Liver (tissue), 9 donors: Measurements from ENCODE around the gene PDZRN4. TPM values are rescaled to one million over a fixed set of nuclear protein-coding genes. Genes with fewer than 3 reads are reported as not detected.

Experiments used
- DNase-seq: peaks from one replicate; pipeline ENCODE4 v3.0.0-alpha.2; 2017; ENCODE audit warnings: low spot score
- H3K27ac ChIP-seq, 2 donors: one replicate each; pipeline ENCODE4 v1.7.0; 2013; ENCODE audit warnings: inconsistent platforms in 2 of 2, low read length in 2 of 2, control low read depth in 1 of 2, low read depth in 1 of 2, mild to moderate bottlenecking in 1 of 2
- H3K27me3 ChIP-seq, 4 donors: one replicate each; pipeline versions ENCODE4 v1.6.1 to v1.7.0; 2013; ENCODE audit warnings: low read length in 3 of 4, inconsistent platforms in 1 of 4, mild to moderate bottlenecking in 1 of 4, moderate library complexity in 1 of 4; ENCODE audit not compliant: control insufficient read depth in 4 of 4, insufficient read depth in 4 of 4
- H3K36me3 ChIP-seq, 4 donors: one replicate each; pipeline versions ENCODE4 v1.6.1 to v1.7.0; 2013; ENCODE audit warnings: low read length in 3 of 4, mild to moderate bottlenecking in 3 of 4, low read depth in 1 of 4, moderate library complexity in 1 of 4; ENCODE audit not compliant: control insufficient read depth in 4 of 4, insufficient read depth in 3 of 4
- H3K4me1 ChIP-seq, 4 donors: one replicate each; pipeline versions ENCODE4 v1.6.1 to v1.7.0; 2013; ENCODE audit warnings: low read length in 3 of 4, mild to moderate bottlenecking in 3 of 4, moderate library complexity in 1 of 4; ENCODE audit not compliant: control insufficient read depth in 4 of 4, insufficient read depth in 4 of 4
- H3K4me3 ChIP-seq, 3 donors: one replicate each; pipeline versions ENCODE4 v1.6.1 to v1.7.0; 2013; ENCODE audit warnings: low read length in 3 of 3, control low read depth in 1 of 3, low read depth in 1 of 3, mild to moderate bottlenecking in 1 of 3
- H3K9ac ChIP-seq, 2 donors: one replicate each; pipeline ENCODE4 v1.7.0; 2013; ENCODE audit warnings: low read length in 2 of 2, mild to moderate bottlenecking in 2 of 2, moderate library complexity in 2 of 2, control low read depth in 1 of 2, low read depth in 1 of 2
- H3K9me3 ChIP-seq, 4 donors: one replicate each; pipeline versions ENCODE4 v1.6.1 to v1.7.0; 2013; ENCODE audit warnings: low read length in 3 of 4; ENCODE audit not compliant: control insufficient read depth in 4 of 4
- ATF3 ChIP-seq: IDR thresholded peaks from 2 replicates; pipeline ENCODE4 v1.6.1; 2016; ENCODE audit warnings: antibody characterized with exemption
- EGR1 ChIP-seq, 2 donors: IDR thresholded peaks; 2 replicates each; pipeline ENCODE4 v1.6.1; 2016 to 2018; ENCODE audit warnings: antibody characterized with exemption in 2 of 2, low read depth in 2 of 2
- FOXA1 ChIP-seq: IDR thresholded peaks from 2 replicates; pipeline ENCODE4 v1.6.1; 2016; ENCODE audit warnings: antibody characterized with exemption
- FOXA2 ChIP-seq: IDR thresholded peaks from 2 replicates; pipeline ENCODE4 v1.6.1; 2016; ENCODE audit warnings: antibody characterized with exemption
- GABPA ChIP-seq, 2 donors: IDR thresholded peaks in 1 of 2; conservative IDR thresholded peaks in 1 of 2; 2 replicates each; pipeline ENCODE4 v1.6.1; 2016; ENCODE audit warnings: antibody characterized with exemption in 2 of 2, mild to moderate bottlenecking in 1 of 2, moderate library complexity in 1 of 2
- HNF4A ChIP-seq, 2 donors: conservative IDR thresholded peaks; 2 replicates each; pipeline ENCODE4 v1.6.1; 2016; ENCODE audit warnings: antibody characterized with exemption in 2 of 2, mild to moderate bottlenecking in 2 of 2
- HNF4G ChIP-seq: IDR thresholded peaks from 2 replicates; pipeline ENCODE4 v1.6.1; 2016; ENCODE audit warnings: antibody characterized with exemption
- JUND ChIP-seq, 2 donors: IDR thresholded peaks; 2 replicates each; pipeline ENCODE4 v1.6.1; 2016; ENCODE audit warnings: antibody characterized with exemption in 2 of 2
- MAX ChIP-seq: IDR thresholded peaks from 2 replicates; pipeline ENCODE4 v1.6.1; 2016; ENCODE audit warnings: antibody characterized with exemption
- NR2F2 ChIP-seq: IDR thresholded peaks from 2 replicates; pipeline ENCODE4 v1.6.1; 2016; ENCODE audit warnings: antibody characterized with exemption
- RAD21 ChIP-seq, 2 donors: IDR thresholded peaks; 2 replicates each; pipeline ENCODE4 v1.6.1; 2016; ENCODE audit warnings: antibody characterized with exemption in 2 of 2, mild to moderate bottlenecking in 2 of 2
- REST ChIP-seq: IDR thresholded peaks from 2 replicates; pipeline ENCODE4 v1.6.1; 2016; ENCODE audit warnings: antibody characterized with exemption, mild to moderate bottlenecking
- RXRA ChIP-seq, 2 donors: IDR thresholded peaks; 2 replicates each; pipeline ENCODE4 v1.6.1; 2017 to 2018; ENCODE audit warnings: antibody characterized with exemption in 2 of 2, mild to moderate bottlenecking in 1 of 2
- SP1 ChIP-seq: IDR thresholded peaks from 2 replicates; pipeline ENCODE4 v1.6.1; 2018; ENCODE audit warnings: antibody characterized with exemption, mild to moderate bottlenecking
- YY1 ChIP-seq: IDR thresholded peaks from 2 replicates; pipeline ENCODE4 v1.6.1; 2016; ENCODE audit warnings: antibody characterized with exemption, mild to moderate bottlenecking
- ZBTB33 ChIP-seq: IDR thresholded peaks from 2 replicates; pipeline ENCODE4 v1.6.1; 2016; ENCODE audit warnings: antibody characterized with exemption
- WGBS: extraction: QIAGEN DNeasy Blood & Tissue Kit; methylation state at CpG from one replicate; pipeline ENCODE4 v1.1.7; 2013; 5-methylcytosine and 5-hydroxymethylcytosine counted together
- polyA plus RNA-seq, 2 donors: library from polyadenylated mRNA; stranded (reverse) in 1 of 2; unstranded in 1 of 2; fragments of 200-250 nt in 1 of 2; fragments of >200 nt in 1 of 2; fragmentation: Nextera tagmentation in 1 of 2; extraction: Ambion mirVana in 1 of 2; gene quantifications; one replicate each; pipeline versions ENCODE4 v1.2.1 to v1.2.3, GENCODE V29; 2013 to 2015
- total RNA-seq, 2 donors: library from RNA; depleted of rRNA; stranded (reverse); fragments of >200 nt; gene quantifications; one replicate each; pipeline ENCODE4 v1.2.3, GENCODE V29; 2014
- donor health status: healthy.
- donor health status: healthy.
- donor health status: healthy.
- donor health status: healthy.
- donor health status: healthy.

Gene PDZRN4
- total and polyA plus RNA-seq, 4 donors: 0.11 to 1.1 (median 0.24) TPM

GRCh38 chr12:41453409-41453808 lies 265.3 kb downstream of the PDZRN4 start (continued):
- TF ChIP-seq REST: no peak
- TF ChIP-seq FOXA1: no peak
- no peak for TF ChIP-seq ZBTB33

- TF ChIP-seq YY1 (no peak), NR2F2 (no peak), HNF4G (no peak), HNF4A (conservative IDR thresholded peaks at IDR 0.05) (no peak)
- no peak overlapping the region for H3K27ac ChIP-seq
- H3K36me3 ChIP-seq: no peaks in the 10 kb centered on the region
- no peak overlapping the region for H3K9ac ChIP-seq
- H3K4me3 ChIP-seq: no peak overlapping the region
- WGBS: 69% methylated on average over 2 of the region's 2 CpGs
- no peaks in the 10 kb centered on the region for H3K9me3 ChIP-seq
- no peaks in the 10 kb centered on the region for H3K4me1 ChIP-seq
- H3K27me3 ChIP-seq: no peaks in the 10 kb centered on the region
- no peak for DNase-seq
These were observed 271.2 kb downstream of the PDZRN4 start for GRCh38 chr12:41459111-41459905.

GRCh38 chr12:41459906-41460214 lies 271.7 kb downstream of the PDZRN4 start:
- no peaks in the 10 kb centered on the region for H3K9me3 ChIP-seq
- H3K27me3 ChIP-seq: no peaks in the 10 kb centered on the region
- WGBS: 77% methylated on average over 1 of the region's 1 CpG
- TF ChIP-seq EGR1 (IDR thresholded peaks at IDR 0.05; ENCODE audit: low read depth in 2 of 2): no peak
- no peak for TF ChIP-seq GABPA (IDR thresholded peaks at IDR 0.05 in 1 of 2, conservative IDR thresholded peaks at IDR 0.05 in 1 of 2)
- TF ChIP-seq MAX: no peak
- TF ChIP-seq RAD21 (IDR thresholded peaks at IDR 0.05): no peak
- no peak for TF ChIP-seq RXRA (IDR thresholded peaks at IDR 0.05)
- no peak for TF ChIP-seq REST
- TF ChIP-seq YY1: no peak
- no peak for TF ChIP-seq ZBTB33
- TF ChIP-seq HNF4G: no peak
- TF ChIP-seq SP1: no peak
- no peak for TF ChIP-seq FOXA1
- no peak for TF ChIP-seq JUND (IDR thresholded peaks at IDR 0.05)
- no peak for TF ChIP-seq ATF3
- no peak for TF ChIP-seq HNF4A (conservative IDR thresholded peaks at IDR 0.05)
- TF ChIP-seq FOXA2: no peak

More at GRCh38 chr12:41459906-41460214, 271.7 kb downstream of the PDZRN4 start:
- H3K4me3 ChIP-seq: no peak overlapping the region
- H3K36me3 ChIP-seq: no peaks in the 10 kb centered on the region
- H3K4me1 ChIP-seq: no peaks in the 10 kb centered on the region
- H3K27ac ChIP-seq: no peak overlapping the region
- no peak overlapping the region for H3K9ac ChIP-seq
- DNase-seq: no peak
